Fibroblast of skin of left biceps (primary cell): ENCODE data around the gene DCAF8.

Experiments used
- DNase-seq, 2 experiments: peaks; one replicate each; pipeline ENCODE4 v3.0.0-alpha.2; 2013; ENCODE audit warnings: low read depth in 2 of 2

Gene DCAF8

DNA sequence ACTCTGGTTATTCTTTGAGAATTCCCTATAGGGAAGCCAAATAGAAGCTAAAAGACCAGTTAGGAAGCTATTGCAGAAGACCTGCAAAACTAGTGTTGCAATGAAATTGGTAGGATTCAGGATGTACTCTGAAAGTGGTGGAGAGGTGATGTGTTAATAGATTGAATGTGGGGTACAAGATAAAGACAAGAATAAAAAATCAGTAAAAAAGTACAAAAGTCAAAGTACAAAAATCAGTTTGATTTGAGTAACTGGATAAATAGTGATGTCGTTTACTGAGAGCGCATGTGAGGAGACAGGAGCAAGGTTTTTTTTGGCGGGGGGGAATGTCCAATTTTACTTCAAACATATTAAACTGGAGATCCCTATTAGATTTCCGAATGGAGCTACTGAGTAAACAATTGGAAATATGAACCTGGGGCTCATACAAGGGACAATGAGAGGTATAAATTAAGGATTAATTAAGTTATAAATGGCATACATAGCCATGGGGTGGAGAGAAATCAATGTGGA lies 2.5 kb upstream of the DCAF8 start:
- DNase-seq: no peak

DNA sequence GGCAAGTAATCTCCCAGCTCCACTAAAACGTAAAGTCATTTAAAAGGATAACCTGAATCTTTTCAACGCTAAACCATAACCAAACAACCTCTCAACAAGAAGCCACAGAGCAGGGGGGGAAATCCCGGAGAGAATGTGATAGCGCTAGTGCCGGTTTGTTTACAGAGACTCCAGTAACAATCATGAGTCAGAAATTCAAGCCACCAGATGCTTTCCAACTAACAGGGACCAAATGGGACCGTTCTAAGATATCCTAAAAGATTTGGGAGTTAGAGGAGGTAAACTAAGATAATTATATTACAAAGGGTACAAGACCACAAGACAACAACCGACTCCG lies 825 bp downstream of the DCAF8 start:
- no peak for DNase-seq

DNA sequence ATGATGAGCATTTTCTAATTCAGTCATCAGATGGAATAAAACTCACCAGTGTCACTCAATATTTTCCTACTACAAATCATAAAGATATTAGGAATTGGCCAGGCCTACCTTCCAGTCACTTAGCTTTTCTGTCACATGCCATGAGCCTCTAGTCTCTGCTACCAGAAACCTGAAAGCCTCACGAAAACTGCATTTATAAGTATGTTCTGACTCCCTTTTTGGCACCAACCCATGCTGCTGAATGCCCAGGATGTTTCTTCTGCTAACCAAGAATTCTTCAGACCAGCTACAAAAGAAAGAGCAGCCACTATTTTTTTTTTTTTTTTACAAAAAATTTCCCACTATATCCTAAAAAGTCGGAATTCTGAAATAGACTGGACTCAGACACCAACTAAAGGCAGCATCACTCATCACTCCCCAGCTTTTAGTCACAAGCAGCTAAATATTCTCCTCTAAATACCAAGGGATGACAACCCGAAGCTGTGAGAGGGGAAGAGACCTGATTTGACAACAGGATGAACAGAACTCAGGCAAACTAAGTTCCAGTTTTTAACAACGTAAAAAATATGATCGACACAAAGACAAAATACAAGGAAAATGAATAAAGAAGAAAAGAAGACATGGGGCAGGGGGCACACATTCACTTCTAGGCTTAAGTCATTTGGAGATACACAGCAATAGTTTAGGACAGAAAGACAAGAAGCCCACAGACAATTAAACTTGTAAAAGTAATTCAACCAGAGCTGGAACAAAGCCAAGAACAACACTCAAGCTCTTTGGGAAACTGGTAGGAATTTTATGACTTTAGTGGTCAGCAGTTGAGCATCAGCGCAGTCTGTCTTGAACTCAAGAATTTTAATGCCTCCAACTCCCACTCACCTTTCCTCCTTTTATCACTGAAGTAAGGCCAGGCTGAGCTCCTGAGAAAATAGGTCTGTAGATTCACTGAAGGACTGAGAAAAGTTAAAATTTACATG lies 1.7 kb downstream of the DCAF8 start:
- no peak for DNase-seq

DNA sequence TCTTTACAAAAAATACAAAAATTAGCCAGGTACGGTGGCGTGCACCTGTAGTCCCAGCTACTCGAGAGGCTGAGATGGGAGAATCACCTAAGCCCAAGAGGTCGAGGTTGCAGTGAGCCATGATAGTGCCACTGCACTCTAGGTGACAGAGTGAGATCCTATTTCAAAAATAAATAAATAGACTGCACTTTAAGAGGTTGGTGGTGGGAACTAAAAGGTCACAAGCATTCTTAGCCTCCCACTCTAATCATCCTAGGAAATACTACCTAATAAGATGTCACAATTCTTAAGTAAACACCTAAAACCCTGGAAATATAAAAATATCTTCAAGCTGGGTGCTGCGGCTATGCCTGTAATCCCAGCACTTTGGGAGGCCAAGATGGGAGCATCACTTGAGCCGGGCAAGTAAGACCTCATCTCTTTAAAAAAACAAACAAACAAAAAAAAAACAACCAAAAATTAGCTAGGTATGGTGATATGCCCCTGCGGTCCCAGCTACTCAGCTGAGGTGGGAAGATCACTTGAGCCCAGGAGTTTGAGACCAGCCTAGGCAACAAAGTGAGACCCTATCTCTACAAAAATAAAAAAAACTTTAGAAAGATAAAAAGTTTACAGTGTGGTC lies 4.1 kb downstream of the DCAF8 start:
- no peak for DNase-seq

DNA sequence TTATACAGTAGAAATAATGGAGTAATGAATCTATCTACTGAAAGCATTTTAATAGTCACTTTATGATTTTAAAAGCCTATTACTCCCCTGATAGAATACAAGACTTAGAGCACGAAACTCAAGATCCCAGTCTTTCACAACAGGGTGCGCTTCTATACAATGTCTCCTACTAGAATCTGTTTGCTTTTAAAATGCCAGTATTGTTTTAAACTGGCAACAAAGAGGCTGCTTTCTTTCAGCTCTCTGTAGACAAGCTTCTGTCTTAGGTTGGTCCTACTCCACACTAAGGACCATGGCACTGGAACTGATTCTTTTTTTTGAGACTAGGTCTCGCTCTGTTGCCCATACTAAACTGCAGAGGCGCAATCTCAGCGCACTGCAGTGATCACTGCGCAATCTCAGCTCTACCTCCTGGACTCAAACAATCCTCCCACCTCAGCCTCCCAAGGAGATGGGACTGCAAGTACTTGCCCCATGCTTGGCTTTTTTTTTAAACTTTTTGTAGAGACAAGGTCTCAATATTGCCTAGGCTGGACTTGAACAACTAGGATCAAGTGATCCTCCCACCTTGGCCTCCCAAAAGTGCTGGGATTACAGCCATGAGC lies 4.8 kb downstream of the DCAF8 start:
- DNase-seq: no peak

DNA sequence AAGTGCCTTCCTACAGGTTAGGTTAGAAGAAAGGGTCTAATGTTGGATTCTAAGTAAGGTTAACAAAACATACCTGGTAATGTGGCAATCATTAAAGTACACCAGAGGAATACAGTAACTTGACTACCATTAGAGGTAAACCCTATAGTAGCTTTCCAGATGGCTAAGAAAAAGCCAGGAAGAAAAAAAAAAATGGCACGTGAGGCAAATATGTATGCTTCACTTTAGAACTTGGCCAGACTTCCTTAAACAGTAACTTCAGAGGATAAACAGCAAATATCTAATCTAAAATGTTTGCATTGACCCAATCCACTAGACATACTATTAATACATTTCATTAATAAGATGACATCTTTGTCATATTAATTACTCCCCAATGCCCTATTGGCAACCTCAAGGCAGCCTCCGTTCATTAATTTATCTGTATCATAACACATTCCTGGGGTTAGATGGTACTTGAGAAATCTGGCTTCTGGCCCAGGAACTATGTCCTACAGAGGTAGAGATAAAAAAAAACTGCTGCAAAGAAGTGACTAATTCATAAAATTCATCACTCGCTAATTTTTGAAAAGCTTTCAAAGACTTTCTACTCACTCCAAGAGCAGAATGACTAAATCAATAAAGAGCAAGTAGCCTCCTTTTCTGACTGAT lies 5.8 kb downstream of the DCAF8 start:
- DNase-seq: peak; percentile 80 to 81

DNA sequence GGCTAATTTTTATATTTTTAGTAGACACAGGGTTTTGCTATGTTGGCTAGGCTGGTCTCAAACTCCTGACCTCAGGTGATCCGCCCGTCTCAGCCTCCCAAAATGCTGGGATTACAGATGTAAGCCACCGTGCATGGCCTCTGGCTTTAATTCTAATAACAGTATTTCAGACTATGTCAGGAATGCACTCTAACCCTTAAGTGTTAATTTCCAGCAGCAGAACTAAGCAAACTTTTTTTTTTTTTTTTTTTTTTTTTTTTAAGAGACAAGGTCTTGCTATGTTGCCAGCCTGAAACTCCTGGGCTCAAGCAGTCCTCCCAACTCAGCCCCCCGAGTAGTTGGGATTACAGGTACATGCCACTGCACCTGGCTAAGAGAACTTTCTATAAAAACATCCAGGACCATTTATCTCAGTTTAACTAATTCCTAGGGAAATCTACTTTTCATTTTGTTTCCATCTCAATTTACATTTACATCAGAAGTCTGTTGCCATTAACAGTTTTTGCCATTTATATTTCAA lies 6.5 kb downstream of the DCAF8 start:
- DNase-seq: no peak

DNA sequence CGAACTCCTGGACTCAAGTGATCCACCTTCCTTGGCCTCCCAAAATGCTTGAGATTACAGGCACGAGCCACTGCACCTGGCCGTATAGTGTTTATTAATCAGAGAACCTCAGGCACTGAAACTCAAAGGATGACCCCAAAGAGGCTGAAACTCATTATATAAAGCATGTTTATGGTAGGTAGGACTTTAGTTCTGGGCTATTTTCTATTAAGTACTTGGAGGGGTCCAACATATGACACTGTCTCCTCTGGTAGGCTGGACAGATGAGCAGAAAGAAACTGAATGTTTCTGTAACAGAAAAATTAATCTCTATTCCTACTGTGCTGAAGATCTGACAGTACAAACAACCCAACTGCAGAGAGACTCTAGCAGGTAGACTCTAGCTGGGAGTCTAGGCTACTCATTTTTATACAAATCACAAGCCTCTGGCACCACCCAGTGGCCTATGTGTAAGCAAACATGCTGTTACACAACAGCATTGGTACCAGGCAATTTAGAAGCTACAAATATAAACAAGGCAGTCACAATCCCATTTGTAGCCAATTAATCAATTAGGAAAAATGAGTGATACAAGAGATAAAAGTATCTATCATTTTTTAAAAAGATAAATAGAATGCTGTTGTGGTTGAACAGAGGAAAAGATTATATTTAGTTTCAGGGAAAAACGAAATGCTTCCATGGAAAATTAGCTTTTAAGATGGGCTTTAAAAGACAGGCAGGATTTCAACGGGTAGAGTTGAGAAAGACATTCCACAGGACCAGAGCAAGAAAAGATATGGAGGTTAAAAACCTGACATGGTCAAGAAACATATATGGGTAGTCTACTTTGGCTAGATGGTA lies 10.4 kb downstream of the DCAF8 start:
- DNase-seq: peak in 1 of 2 experiments; percentile 30

DNA sequence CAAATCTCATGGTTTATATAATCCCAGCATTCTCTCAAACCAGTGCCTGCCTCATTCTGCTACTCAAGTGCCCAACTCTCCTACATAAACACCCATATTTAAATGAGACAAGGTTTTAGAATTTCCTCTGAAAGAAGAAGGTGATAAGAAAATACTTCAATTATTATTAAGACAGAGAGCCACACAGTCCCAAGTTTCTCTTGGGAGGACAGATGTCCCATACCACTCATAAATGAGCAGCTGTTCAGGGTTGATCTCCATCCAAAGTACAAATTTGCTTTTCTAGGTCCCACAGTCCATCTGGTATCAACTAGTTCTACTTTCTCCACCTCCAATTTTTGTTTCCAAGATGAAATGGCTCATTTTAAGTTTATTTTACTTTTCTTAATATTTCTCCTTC lies 11.3 kb downstream of the DCAF8 start:
- no peak for DNase-seq

DNA sequence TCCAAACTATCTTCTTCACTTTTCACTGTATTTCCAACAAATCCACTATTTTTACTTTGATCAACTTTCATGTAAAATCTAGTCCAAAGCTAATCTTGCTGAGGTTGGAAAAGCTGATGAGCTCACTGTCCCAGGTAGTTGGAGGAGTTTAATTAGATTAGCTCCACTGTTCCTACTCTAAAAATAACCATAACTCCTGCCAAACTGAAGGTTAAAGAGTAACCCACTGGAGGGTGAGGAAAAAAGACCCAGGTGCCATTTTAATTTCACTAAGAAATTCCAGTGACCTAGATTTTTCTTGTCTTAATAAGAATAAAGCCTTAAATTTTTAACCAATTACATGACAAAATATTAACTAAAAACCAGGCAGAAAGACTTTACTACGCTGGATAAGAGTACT lies 15.3 kb downstream of the DCAF8 start:
- no peak for DNase-seq

DNA sequence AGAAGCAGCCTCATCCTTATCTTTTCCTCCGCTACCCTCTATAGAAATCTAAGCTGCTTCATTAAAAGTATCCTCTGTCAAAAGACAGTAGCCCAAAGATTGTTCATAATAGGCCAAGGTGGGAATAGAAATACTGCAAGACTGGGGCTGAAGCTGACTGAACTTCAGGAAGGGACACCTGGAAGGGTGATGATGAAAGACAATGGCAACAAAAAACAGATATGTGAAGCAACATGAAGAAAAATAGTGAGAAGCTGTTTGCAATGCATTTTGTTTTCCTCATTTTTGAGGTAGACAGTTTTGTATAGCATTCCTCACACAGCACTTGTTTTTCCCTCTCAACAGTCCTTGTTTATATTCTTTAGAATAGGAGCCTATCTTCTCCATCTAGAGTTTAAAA lies 16.9 kb downstream of the DCAF8 start:
- DNase-seq: no peak

DNA sequence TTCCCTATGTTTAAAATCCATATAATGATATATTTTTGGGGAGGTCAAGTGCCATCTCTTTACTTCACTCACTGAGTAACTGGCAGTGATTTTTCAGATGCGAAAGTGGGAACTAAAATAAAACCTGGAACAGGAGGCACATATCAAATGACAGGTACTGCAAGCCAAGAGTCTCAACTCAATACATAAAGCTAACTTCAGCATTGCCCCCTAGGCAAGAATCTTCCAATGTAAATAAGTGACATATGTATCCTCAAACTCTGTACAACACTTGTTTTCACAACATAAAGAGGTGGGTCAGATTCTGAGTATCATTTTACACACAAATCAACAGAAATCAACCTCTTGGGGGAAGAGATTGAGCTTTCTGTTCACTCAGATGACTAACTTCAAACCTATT lies 18.1 kb downstream of the DCAF8 start:
- DNase-seq: no peak

DNA sequence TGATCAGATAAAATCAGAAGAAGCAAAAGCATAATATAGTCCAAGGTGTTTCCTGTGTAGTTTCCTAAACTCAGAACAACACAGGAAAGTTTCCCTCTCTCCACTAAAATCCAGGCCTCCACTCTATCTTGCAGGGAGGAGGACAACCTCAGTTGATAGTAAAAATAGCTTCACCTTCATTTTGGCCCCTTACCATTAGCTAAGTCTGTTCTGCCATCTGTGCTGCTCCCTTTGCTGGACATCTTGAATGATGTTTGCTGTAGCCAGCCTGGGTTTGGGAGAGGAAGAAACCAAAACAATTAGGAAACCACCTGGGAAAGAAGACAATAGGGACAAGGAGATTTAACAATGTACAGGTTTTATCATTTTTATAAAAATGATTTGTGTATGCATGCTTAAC lies 18.6 kb downstream of the DCAF8 start:
- DNase-seq: no peak

DNA sequence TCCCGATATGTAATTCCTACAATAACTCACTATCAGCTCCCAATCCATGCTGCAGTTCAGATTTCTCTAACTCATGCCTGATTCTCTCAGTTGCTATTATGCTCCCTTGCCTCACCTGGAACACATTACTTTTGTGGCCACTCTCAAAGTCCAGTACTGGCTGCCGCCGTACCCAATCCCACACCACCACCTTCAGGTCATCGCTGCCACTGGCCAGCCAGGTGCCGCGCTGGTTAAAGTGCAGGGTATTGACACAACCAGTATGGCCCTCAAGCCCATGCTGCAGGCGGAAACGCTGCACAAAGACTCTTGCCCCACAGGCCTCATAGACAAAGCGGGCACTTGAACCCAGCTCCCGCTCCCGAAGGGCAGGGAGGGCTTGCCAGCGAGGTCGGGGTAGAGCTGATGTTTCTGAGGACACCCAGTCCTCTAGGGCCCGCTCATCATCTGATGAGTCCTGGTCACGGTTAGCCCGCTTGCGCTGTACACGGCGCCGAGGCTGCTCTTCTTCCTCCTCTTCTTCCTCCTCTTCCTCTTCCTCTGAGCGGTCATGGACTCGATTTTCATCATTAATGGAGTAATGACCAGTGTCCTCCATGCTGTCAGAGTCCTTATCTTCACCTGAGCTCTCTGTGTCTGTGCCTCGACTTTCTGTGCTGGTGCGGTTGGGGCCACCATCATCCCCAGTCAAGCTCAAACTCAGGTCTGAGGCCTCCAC lies 22.6 kb downstream of the DCAF8 start:
- DNase-seq: no peak

DNA sequence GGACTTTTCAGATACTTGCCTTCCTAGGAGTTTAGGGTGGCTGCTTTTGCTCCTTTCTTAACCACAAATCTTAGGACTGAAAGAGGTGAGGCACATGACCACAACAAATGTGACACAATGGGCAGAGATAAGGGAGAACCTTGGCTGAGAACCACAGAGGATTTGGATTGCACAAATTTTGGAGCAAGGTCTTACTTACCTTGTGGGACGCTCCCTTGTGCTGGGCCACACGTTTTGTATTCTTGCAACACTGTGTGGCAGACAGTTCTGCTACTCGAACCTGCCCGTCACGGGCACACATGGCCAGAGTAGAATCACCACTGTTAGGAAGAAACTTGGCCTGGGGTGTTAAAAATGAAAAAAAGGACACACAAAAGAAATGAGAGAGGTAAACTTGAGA lies 23.9 kb downstream of the DCAF8 start:
- no peak for DNase-seq

DNA sequence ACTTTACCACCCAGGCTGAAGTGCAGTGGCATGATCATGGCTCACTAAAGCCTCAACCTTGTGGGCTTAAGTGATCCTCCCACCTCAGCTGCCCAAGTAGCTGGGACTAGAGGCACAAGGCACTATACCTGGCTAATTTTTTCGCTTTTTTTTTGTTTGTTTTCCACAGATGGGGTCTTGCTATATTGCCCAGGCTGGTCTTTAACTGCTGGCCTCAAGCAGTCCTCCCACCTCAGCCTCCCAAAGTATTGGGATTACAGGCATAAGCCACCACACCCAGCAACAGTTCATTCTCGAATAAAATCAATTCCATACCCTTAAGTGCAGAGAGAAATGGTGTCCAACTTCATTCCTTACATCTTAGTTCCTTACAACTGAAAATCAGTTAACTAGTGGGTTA lies 24.8 kb downstream of the DCAF8 start:
- DNase-seq: no peak

DNA sequence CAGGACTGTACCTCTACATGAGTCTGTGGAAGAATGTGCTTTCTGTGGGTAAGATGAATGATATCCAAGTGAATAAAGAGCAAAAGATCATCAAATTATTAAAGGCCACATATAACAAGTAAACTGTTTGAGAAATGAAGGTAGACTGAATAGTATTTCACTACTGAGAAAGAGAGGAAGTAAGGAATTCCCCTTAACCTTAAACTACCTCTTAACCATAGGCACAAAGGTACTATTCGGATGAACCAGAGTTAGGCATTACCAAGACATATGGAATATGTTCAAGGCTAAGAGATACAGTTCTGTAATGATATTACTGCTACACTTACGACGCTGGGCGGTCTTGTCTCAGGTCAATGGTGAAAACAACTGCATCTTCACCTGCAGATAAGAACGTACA lies 25.5 kb downstream of the DCAF8 start:
- no peak for DNase-seq

DNA sequence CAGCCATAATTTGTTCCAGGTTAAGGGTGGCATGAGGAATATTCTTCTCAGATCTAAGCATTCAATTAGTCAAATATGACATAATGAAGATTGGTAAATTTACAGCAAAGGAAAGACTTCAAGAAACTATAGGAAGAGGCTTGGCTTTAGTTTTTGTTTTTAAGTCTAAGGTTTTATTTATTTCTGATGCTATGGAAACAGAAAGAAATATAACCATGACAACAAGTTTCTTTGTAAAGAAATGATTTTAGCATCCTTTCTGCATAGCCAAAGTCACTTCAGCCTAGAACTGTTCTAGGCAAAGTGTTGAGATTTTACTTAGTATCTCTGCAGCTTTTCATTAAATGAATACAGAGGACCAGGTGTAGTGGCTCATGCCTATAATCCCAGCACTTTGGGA lies 29.4 kb downstream of the DCAF8 start:
- DNase-seq: no peak

DNA sequence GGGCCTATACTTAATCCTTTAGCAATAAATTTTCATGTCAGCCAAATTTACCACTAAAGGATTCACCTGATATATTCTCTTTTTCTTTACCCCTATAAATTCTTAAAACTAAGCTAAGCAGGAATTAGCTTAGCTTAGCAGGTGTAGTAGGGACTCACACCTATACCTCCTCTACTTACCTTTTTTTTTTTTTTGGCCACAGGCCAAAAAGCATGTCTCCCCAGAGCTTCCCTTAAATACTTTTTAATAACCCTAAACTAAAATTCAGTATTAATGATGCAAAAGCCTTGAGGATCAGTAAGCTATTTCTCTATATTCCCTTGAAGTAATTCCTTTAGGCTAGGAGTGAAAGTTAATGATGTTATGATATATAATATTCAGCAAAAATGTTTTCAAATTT lies 33.9 kb downstream of the DCAF8 start:
- no peak for DNase-seq

DNA sequence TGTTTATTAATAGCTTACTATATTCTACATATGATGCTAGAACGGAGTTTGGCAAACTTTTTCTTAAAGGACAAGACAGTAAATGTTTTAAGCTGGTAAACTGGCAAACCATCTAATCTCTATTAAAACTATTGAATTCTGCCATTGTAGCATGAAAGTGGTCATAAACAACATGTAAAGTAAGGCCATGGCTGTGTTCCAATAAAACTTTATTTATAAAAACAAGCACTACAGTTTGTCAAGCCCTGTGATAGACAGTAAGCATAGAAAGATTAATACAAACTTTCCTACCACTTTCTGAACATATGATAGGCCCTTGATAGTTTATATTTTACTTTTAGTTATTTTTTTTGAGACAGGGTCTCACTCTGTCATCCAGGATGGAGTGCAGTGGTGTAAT lies 34.8 kb downstream of the DCAF8 start:
- DNase-seq: no peak

DNA sequence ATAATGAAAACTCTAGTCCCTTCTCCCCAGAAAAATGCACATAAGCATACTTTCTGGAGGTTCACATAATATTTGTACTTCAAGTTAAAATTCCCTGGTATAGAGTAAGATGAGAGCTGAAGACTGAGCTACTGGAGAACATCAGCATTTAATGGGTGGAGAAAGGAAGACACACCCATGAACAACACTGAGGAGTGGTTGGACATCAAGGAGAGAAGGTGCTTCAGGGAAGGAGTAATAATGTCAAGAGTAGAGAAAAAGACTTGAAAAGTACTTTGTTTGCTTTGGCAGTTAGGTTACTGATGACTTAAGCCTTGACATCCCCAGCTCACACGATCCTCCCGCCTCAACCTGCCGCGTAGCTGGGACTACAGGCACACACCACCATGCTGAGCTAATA lies 35.3 kb downstream of the DCAF8 start:
- DNase-seq: no peak
